Kidney (tissue), 14 donors: ENCODE data around the gene FADS2. TPM values are rescaled to one million over a fixed set of nuclear protein-coding genes. Genes with fewer than 3 reads are reported as not detected.
A peak's percentile ranks its signal among the peaks of the same experiment; 100 is the strongest.

Experiments
- DNase-seq, 5 donors: peaks; one replicate each; pipeline ENCODE4 v3.0.0-alpha.2; 2013 to 2020
- FAIRE-seq: peaks from 2 replicates; lab custom pipeline; 2012; peaks lifted over from hg19 to GRCh38; lab: Jason Lieb, UNC
- H3K27ac ChIP-seq, 2 donors: one replicate each; pipeline ENCODE4 v1.7.0; 2013; ENCODE audit warnings: low read depth in 2 of 2, low read length in 2 of 2, inconsistent platforms in 1 of 2
- H3K27me3 ChIP-seq: one replicate; pipeline ENCODE4 v1.7.1; 2013; ENCODE audit warnings: low read length, inconsistent platforms; ENCODE audit not compliant: control insufficient read depth, insufficient read depth
- H3K36me3 ChIP-seq, 3 donors: one replicate each; pipeline versions ENCODE4 v1.7.0 to v1.7.1; 2013; ENCODE audit warnings: low read length in 3 of 3, control low read depth in 1 of 3, inconsistent platforms in 1 of 3; ENCODE audit not compliant: insufficient read depth in 3 of 3, control insufficient read depth in 2 of 3
- H3K4me1 ChIP-seq, 3 donors: one replicate each; pipeline versions ENCODE4 v1.7.0 to v1.7.1; 2013; ENCODE audit warnings: low read length in 3 of 3, inconsistent platforms in 1 of 3, low read depth in 1 of 3; ENCODE audit not compliant: control insufficient read depth in 2 of 3, insufficient read depth in 2 of 3
- H3K4me3 ChIP-seq, 3 donors: one replicate each; pipeline versions ENCODE4 v1.7.0 to v1.8.1; 2013; ENCODE audit warnings: low read length in 3 of 3, control low read depth in 1 of 3, inconsistent platforms in 1 of 3
- H3K9ac ChIP-seq, 3 donors: one replicate each; pipeline versions ENCODE4 v1.7.0 to v1.7.1; 2013; ENCODE audit warnings: low read length in 3 of 3, control low read depth in 1 of 3, inconsistent platforms in 1 of 3
- H3K9me3 ChIP-seq, 3 donors: one replicate each; pipeline versions ENCODE4 v1.7.0 to v1.7.1; 2013; ENCODE audit warnings: low read length in 3 of 3, control low read depth in 1 of 3, inconsistent platforms in 1 of 3; ENCODE audit not compliant: control insufficient read depth in 2 of 3, insufficient read depth in 1 of 3
- intact Hi-C: fragments of 100-400 bp; cut with DNase I; formaldehyde crosslinking; loops from one replicate; pipeline ENCODE4 v1.11.1; 2022
- polyA plus RNA-seq: library from polyadenylated mRNA; stranded (reverse); fragments of 350-450 nt; fragmentation: Illumina TruSeq; extraction: RNeasy Lipid Tissue Mini Kit (QIAGEN cat#74804); gene quantifications from one replicate; pipeline ENCODE4 v1.2.3, GENCODE V29; 2014; ENCODE audit warnings: low read depth, low replicate concordance; ENCODE audit not compliant: insufficient read depth
- total RNA-seq: library from RNA; stranded (reverse); fragmentation: NEBNext Ultra II Directional; extraction: Animal tissue kit (Norgen Biotek cat#: 25700); gene quantifications from one replicate; pipeline ENCODE4 v1.2.1, GENCODE V29; 2021
- TF ChIP-seq, protein P1 (sequence below): IDR thresholded peaks from 3 replicates; pipeline ENCODE4 v1.5.1; 2012; ENCODE audit warnings: mild to moderate bottlenecking, moderate library complexity, borderline replicate concordance; ENCODE audit not compliant: insufficient read depth; ENCODE audit errors: extremely low read depth
- donor health status: control.
- donor health status: control.
- donor health status: control.
- donor health status: control.
- donor health status: control.
- donor health status: DM: yes; HTN: yes; CAD: no.
- donor health status: Normal renal cell carcinoma (clear cell type).

Gene FADS2
- total and polyA plus RNA-seq, 2 donors from 2014 or later = 9.8 to 49.2 TPM

DNA sequence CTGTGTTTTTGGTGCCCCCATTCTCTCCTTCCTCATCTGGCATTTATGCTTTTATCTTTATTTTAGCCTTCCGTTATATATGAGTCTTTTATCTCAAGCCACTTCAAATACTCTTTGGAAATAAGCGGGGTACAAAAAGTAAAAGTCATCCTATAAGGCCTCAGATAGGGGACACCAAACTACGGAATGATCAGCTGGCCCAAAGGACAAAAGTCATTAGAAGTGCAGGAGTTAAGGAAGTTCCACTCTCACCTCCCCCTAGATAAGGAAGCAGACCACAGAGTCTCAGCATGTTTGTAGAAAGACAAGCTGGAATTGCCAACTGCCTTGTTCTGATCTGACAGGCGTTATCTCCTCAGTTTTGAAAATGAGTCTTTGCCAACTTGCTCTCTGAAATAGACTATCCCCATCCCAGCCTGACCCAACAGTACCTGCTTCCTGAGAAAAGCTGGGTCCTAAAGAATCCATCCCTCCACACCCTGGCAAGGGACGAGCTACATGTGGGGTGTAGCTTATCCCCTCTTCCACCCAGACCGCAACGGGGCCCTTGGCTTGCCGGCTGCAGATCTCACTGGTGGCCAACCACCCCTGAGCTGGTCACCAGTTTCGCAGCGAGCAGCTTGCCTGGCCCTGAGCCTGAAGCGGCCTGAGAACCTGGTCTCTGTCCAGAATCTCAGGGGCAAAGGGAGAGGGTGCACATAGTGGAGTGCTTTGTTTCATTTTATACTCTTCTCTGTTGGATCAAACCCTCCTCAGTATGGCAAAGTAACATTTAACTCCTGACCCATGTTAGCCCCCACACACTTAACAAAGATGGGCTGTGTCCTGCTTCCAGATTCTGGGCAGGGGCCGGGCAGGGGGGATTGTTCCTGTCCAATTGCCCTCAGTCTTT is 13.8 kb downstream of the FADS2 start:
- peaks cover 0 to 13% (median 6%) of the 10 kb centered on the region in 3 donors for H3K36me3 ChIP-seq
- H3K9ac ChIP-seq = no peak overlapping the region
- H3K27me3 ChIP-seq = no peaks in the 10 kb centered on the region
- DNase-seq = peak in 1 of 5 donors; percentile 52
- FAIRE-seq = no peak
- no peak overlapping the region for H3K27ac ChIP-seq
- TF ChIP-seq, protein P1, sequence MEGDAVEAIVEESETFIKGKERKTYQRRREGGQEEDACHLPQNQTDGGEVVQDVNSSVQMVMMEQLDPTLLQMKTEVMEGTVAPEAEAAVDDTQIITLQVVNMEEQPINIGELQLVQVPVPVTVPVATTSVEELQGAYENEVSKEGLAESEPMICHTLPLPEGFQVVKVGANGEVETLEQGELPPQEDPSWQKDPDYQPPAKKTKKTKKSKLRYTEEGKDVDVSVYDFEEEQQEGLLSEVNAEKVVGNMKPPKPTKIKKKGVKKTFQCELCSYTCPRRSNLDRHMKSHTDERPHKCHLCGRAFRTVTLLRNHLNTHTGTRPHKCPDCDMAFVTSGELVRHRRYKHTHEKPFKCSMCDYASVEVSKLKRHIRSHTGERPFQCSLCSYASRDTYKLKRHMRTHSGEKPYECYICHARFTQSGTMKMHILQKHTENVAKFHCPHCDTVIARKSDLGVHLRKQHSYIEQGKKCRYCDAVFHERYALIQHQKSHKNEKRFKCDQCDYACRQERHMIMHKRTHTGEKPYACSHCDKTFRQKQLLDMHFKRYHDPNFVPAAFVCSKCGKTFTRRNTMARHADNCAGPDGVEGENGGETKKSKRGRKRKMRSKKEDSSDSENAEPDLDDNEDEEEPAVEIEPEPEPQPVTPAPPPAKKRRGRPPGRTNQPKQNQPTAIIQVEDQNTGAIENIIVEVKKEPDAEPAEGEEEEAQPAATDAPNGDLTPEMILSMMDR = no peak
- H3K9me3 ChIP-seq = no peaks in the 10 kb centered on the region
- H3K4me3 ChIP-seq = no peak overlapping the region
- intact Hi-C loops = no loop called here
- H3K4me1 ChIP-seq = peaks cover 0 to 3% (median 0%) of the 10 kb centered on the region in 3 donors

DNA sequence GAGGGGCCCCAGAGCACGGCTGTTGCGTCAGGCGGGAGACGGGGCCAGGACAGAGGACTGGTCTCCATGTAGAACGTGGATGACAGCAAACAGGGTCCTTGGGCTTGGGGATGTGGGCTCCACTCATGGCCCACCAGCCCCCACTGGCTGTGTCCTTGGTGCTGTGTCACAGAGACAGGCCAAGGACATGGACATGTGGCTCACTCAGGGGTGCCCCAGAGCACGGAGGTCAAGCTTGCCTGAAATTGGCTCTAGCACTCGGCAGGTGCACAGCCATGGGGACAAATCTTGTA is 14.4 kb downstream of the FADS2 start:
- no peak for FAIRE-seq
- H3K4me3 ChIP-seq = no peak overlapping the region
- H3K4me1 ChIP-seq = peaks cover 0 to 3% (median 0%) of the 10 kb centered on the region in 3 donors
- no peaks in the 10 kb centered on the region for H3K27me3 ChIP-seq
- no peak overlapping the region for H3K27ac ChIP-seq
- no peaks in the 10 kb centered on the region for H3K9me3 ChIP-seq
- peaks cover 0 to 13% (median 9%) of the 10 kb centered on the region in 3 donors for H3K36me3 ChIP-seq
- H3K9ac ChIP-seq = no peak overlapping the region
- intact Hi-C loops = no loop called here
- DNase-seq = peak in 1 of 5 donors; percentile 55
- TF ChIP-seq, protein P1 = no peak

DNA sequence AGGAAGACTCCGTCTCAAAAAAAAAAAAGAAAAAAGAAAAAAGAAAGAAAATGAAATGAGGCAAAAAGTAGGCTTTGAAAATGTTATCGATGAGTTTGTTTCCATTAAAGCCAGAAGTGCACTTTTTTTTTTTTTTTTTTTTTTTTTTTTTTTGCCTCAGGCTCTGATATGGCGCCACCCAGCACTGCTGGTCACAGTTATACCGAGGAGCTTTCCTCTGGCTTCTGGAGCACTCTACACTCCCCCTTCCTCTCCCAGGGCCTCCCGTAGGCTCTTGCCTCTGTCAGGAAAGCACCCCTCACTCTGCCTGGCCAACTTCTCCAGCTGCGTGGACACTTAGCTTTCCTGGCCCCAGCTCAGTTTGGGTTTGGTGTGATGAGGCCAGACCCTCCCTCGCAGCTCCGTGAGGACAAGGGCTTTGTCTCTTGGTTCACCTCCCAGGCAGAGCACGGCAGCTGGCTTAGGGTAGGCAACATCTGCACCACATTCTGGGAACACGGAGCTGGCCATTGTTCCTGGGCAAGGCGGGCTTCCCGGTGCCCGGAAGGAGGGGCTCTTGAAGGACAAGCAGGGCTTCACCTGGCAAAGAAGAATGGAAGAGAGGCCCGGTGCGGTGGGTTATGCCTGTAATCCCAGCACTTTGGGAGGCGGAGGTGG is 16.9 kb downstream of the FADS2 start:
- H3K27ac ChIP-seq = no peak overlapping the region
- no peaks in the 10 kb centered on the region for H3K27me3 ChIP-seq
- DNase-seq (no peak), FAIRE-seq (no peak)
- H3K36me3 ChIP-seq = peaks cover 2 to 13% (median 10%) of the 10 kb centered on the region in 3 donors
- peaks cover 0 to 3% (median 0%) of the 10 kb centered on the region in 3 donors for H3K4me1 ChIP-seq
- TF ChIP-seq, protein P1 = no peak
- H3K9ac ChIP-seq = no peak overlapping the region
- no peaks in the 10 kb centered on the region for H3K9me3 ChIP-seq
- intact Hi-C loops = no loop called here
- no peak overlapping the region for H3K4me3 ChIP-seq
